Osteoblast (primary cell): ENCODE measurements around the gene KLHL3. TPM values are rescaled to one million over a fixed set of nuclear protein-coding genes. Genes with fewer than 3 reads are reported as not detected.

Experiments
- DNase-seq: peaks from one replicate; pipeline ENCODE4 v3.0.0; 2011; ENCODE audit warnings: low spot score, mixed read lengths; ENCODE audit not compliant: insufficient read length; ENCODE audit errors: missing footprints
- H2AFZ ChIP-seq: 2 replicates; pipeline ENCODE4 v1.6.0; 2011; ENCODE audit warnings: mild to moderate bottlenecking, low read length
- H3K27ac ChIP-seq: 2 replicates; pipeline ENCODE4 v1.5.1; 2011; ENCODE audit warnings: mild to moderate bottlenecking, low read depth, low read length, moderate library complexity
- H3K27me3 ChIP-seq: 2 replicates; pipeline ENCODE4 v1.6.0; 2012; ENCODE audit warnings: mild to moderate bottlenecking, control low read depth, inconsistent platforms, low read length, moderate library complexity; ENCODE audit not compliant: insufficient read depth
- H3K36me3 ChIP-seq: 2 replicates; pipeline ENCODE4 v1.5.1; 2011; ENCODE audit warnings: mild to moderate bottlenecking, low read length, control low read depth, moderate library complexity; ENCODE audit not compliant: insufficient read depth
- H3K4me1 ChIP-seq: 2 replicates; pipeline ENCODE4 v1.5.1; 2011; ENCODE audit warnings: mild to moderate bottlenecking, low read length, control low read depth, moderate library complexity; ENCODE audit not compliant: insufficient read depth
- H3K4me2 ChIP-seq: 2 replicates; pipeline ENCODE4 v1.6.0; 2011; ENCODE audit warnings: mild to moderate bottlenecking, low read length; ENCODE audit not compliant: insufficient read depth
- H3K4me3 ChIP-seq: fragments of 200-600 bp; sonication (generic); 3 replicates; pipeline ENCODE4 v1.5.1; 2012; ENCODE audit warnings: mild to moderate bottlenecking, low read length, inconsistent platforms; ENCODE audit not compliant: insufficient read depth
- H3K79me2 ChIP-seq: 2 replicates; pipeline ENCODE4 v1.6.0; 2012; ENCODE audit warnings: mild to moderate bottlenecking, low read length, control low read depth, inconsistent platforms; ENCODE audit not compliant: insufficient read depth
- H3K9me3 ChIP-seq: 2 replicates; pipeline ENCODE4 v1.5.1; 2011; ENCODE audit warnings: low read depth, low read length, control low read depth
- H4K20me1 ChIP-seq: 2 replicates; pipeline ENCODE4 v1.6.0; 2012; ENCODE audit warnings: mild to moderate bottlenecking, low read length, control low read depth; ENCODE audit not compliant: insufficient read depth
- total RNA-seq: library from RNA; depleted of rRNA; stranded (reverse); fragments of >200 nt; gene quantifications from 2 replicates; pipeline ENCODE4 v1.2.3, GENCODE V29; 2012
- TF ChIP-seq, protein P1 (sequence below): IDR thresholded peaks from 2 replicates; pipeline ENCODE4 v1.5.1; 2011; ENCODE audit warnings: mild to moderate bottlenecking, low read depth, low read length, moderate library complexity; ENCODE audit errors: extremely low read depth

The KLHL3 gene
- total RNA-seq, 1 donor = 6.2 TPM

GRCh38 chr5:137706841-137707240 lies 29.0 kb downstream of the KLHL3 start:
- DNase-seq = no peak
- Histone ChIP-seq H3K27ac (no peak overlapping the region), H3K27me3 (no peaks in the 10 kb centered on the region), H3K4me2 (no peak overlapping the region), H3K4me3 (no peak overlapping the region), H2AFZ (no peak overlapping the region), H3K36me3 (no peaks in the 10 kb centered on the region), H3K4me1 (peaks cover 15% of the 10 kb centered on the region), H4K20me1 (no peaks in the 10 kb centered on the region), H3K79me2 (no peaks in the 10 kb centered on the region), H3K9me3 (no peaks in the 10 kb centered on the region)
- TF ChIP-seq, protein P1, sequence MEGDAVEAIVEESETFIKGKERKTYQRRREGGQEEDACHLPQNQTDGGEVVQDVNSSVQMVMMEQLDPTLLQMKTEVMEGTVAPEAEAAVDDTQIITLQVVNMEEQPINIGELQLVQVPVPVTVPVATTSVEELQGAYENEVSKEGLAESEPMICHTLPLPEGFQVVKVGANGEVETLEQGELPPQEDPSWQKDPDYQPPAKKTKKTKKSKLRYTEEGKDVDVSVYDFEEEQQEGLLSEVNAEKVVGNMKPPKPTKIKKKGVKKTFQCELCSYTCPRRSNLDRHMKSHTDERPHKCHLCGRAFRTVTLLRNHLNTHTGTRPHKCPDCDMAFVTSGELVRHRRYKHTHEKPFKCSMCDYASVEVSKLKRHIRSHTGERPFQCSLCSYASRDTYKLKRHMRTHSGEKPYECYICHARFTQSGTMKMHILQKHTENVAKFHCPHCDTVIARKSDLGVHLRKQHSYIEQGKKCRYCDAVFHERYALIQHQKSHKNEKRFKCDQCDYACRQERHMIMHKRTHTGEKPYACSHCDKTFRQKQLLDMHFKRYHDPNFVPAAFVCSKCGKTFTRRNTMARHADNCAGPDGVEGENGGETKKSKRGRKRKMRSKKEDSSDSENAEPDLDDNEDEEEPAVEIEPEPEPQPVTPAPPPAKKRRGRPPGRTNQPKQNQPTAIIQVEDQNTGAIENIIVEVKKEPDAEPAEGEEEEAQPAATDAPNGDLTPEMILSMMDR = no peak

DNA sequence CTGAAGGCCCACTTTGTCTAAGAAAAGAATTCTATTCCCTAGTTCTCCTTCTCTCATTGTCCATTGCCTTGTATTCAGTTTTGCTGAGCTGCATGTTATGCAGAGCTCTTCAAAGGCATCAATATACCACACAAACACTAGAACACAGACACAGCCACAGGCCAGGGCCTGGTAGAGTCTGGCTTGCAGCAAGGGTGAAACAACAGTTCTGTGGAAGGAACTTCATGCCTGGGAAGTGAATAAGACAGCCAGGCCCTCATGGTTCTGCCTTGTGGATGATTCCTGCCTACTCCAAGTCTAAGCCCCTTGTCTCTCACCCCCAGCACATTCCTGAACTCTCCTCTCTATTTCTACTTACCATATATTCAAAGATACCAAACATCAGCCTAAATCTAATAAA lies 30.8 kb downstream of the KLHL3 start:
- Histone ChIP-seq H3K9me3 (no peaks in the 10 kb centered on the region), H3K79me2 (no peaks in the 10 kb centered on the region)
- TF ChIP-seq, protein P1 = no peak

GRCh38 chr5:137703565-137703964 lies 32.3 kb downstream of the KLHL3 start:
- TF ChIP-seq, protein P1 = no peak
- Histone ChIP-seq H3K9me3 (no peaks in the 10 kb centered on the region), H2AFZ (no peak overlapping the region), H3K27ac (no peak overlapping the region), H3K36me3 (no peaks in the 10 kb centered on the region), H3K4me3 (no peak overlapping the region), H3K27me3 (no peaks in the 10 kb centered on the region), H3K4me2 (no peak overlapping the region), H3K79me2 (no peaks in the 10 kb centered on the region), H4K20me1 (no peaks in the 10 kb centered on the region), H3K4me1 (peaks cover 12% of the 10 kb centered on the region)
- DNase-seq = no peak

More for the DNA sequence above, 30.8 kb downstream of the KLHL3 start:
- Histone ChIP-seq H3K4me1 (peaks cover 7% of the 10 kb centered on the region), H3K4me3 (no peak overlapping the region), H3K36me3 (no peaks in the 10 kb centered on the region), H4K20me1 (no peaks in the 10 kb centered on the region), H3K27ac (no peak overlapping the region), H3K4me2 (no peak overlapping the region), H2AFZ (no peak overlapping the region), H3K27me3 (no peaks in the 10 kb centered on the region)
- DNase-seq = peak; percentile 83

- no peak for DNase-seq
- no peak overlapping the region for H3K4me2 ChIP-seq
- no peak overlapping the region for H3K27ac ChIP-seq
These were observed 35.6 kb downstream of the KLHL3 start for GRCh38 chr5:137700282-137700680.

More at GRCh38 chr5:137700282-137700680, 35.6 kb downstream of the KLHL3 start:
- Histone ChIP-seq H3K79me2 (no peaks in the 10 kb centered on the region), H3K27me3 (no peaks in the 10 kb centered on the region), H3K4me1 (peaks cover 23% of the 10 kb centered on the region), H3K9me3 (no peaks in the 10 kb centered on the region), H3K4me3 (no peak overlapping the region), H4K20me1 (no peaks in the 10 kb centered on the region), H3K36me3 (no peaks in the 10 kb centered on the region), H2AFZ (no peak overlapping the region)
- TF ChIP-seq, protein P1 = no peak
